Progenitor cell of endocrine pancreas (in vitro differentiated cells): ENCODE measurements around the gene SH3GL1. TPM values are rescaled to one million over a fixed set of nuclear protein-coding genes. Genes with fewer than 3 reads are reported as not detected.

Source experiments
- DNase-seq: peaks from one replicate; pipeline ENCODE4 v3.0.0; 2021; ENCODE audit warnings: low spot score; ENCODE audit not compliant: unreplicated experiment
- H3K27ac Mint-ChIP-seq: 2 replicates; pipeline ENCODE4 v1.8.0; 2021; ENCODE audit warnings: mild to moderate bottlenecking, moderate library complexity, mixed read lengths
- H3K27me3 Mint-ChIP-seq: 2 replicates; pipeline ENCODE4 v1.8.0; 2021; ENCODE audit warnings: mixed read lengths
- H3K36me3 Mint-ChIP-seq: 2 replicates; pipeline ENCODE4 v1.8.0; 2022; ENCODE audit warnings: mixed read lengths; ENCODE audit not compliant: insufficient read depth
- H3K4me1 Mint-ChIP-seq: 2 replicates; pipeline ENCODE4 v1.8.0; 2021; ENCODE audit warnings: low read depth, mixed read lengths
- H3K4me3 Mint-ChIP-seq: 2 replicates; pipeline ENCODE4 v1.8.0; 2021; ENCODE audit warnings: low read depth, mild to moderate bottlenecking, moderate library complexity, mixed read lengths
- H3K9me3 Mint-ChIP-seq: 2 replicates; pipeline ENCODE4 v1.8.0; 2021; ENCODE audit warnings: low read depth, mixed read lengths
- total RNA-seq: library from RNA; stranded (reverse); gene quantifications from 2 replicates; pipeline ENCODE4 v1.2.1, GENCODE V29; 2021
- TF ChIP-seq, protein P1 (sequence below): fragments of 200-600 bp; sonication (generic); IDR thresholded peaks from one replicate; pipeline ENCODE4 v1.5.0; 2021; ENCODE audit warnings: antibody characterized with exemption, mild to moderate bottlenecking; ENCODE audit not compliant: unreplicated experiment

Gene SH3GL1
- total RNA-seq, 1 donor from 2014 or later = 55.6 TPM

DNA sequence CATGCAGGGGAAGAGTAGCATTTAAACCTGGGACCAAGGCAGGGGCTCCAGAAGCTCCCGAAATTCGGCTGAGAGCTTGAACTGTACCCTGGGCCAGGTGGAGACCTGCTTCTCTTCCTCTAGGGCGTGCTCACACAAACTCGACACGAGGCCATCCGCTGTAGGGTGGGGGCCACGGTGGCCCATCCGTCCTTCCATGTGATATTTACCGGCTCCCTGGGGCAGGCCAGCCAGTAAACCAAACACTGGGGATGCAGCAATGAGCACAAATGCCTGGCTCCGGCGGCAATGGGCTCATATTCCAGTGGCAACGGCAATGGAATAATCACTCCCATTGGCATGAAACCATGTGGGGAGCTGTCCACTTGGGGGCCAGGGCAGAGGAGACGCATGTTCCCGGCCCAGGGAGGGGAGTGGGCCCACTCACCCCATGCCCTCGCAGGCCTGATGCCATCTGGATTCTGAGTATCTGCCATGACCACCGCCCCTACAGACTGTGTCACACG lies 10.8 kb downstream of the SH3GL1 start:
- Mint-ChIP-seq H3K36me3 (no peaks in the 10 kb centered on the region), H3K4me3 (no peak overlapping the region), H3K27ac (no peak overlapping the region), H3K4me1 (peaks cover 27% of the 10 kb centered on the region), H3K27me3 (no peaks in the 10 kb centered on the region), H3K9me3 (no peaks in the 10 kb centered on the region)
- TF ChIP-seq, protein P1, sequence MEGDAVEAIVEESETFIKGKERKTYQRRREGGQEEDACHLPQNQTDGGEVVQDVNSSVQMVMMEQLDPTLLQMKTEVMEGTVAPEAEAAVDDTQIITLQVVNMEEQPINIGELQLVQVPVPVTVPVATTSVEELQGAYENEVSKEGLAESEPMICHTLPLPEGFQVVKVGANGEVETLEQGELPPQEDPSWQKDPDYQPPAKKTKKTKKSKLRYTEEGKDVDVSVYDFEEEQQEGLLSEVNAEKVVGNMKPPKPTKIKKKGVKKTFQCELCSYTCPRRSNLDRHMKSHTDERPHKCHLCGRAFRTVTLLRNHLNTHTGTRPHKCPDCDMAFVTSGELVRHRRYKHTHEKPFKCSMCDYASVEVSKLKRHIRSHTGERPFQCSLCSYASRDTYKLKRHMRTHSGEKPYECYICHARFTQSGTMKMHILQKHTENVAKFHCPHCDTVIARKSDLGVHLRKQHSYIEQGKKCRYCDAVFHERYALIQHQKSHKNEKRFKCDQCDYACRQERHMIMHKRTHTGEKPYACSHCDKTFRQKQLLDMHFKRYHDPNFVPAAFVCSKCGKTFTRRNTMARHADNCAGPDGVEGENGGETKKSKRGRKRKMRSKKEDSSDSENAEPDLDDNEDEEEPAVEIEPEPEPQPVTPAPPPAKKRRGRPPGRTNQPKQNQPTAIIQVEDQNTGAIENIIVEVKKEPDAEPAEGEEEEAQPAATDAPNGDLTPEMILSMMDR = no peak
- DNase-seq = no peak

DNA sequence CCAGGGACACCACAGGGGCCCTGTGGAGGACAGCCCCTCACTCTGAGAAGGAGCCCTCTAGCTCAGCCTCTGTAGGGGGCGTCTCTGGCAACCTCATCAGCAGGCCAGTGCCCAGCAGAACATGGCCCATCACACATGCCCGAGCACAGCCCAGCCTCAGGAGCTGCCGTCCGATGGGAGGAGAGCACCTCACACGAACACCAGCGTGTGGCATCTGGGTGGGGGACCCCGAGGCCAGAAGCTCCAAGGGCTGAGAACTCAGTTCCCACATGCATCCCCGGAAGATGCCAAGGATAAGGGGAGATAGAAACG lies 11.3 kb downstream of the SH3GL1 start:
- TF ChIP-seq, protein P1 = no peak
- Mint-ChIP-seq H3K4me3 (no peak overlapping the region), H3K9me3 (no peaks in the 10 kb centered on the region), H3K4me1 (peaks cover 21% of the 10 kb centered on the region), H3K27ac (no peak overlapping the region), H3K36me3 (no peaks in the 10 kb centered on the region), H3K27me3 (no peaks in the 10 kb centered on the region)
- no peak for DNase-seq

DNA sequence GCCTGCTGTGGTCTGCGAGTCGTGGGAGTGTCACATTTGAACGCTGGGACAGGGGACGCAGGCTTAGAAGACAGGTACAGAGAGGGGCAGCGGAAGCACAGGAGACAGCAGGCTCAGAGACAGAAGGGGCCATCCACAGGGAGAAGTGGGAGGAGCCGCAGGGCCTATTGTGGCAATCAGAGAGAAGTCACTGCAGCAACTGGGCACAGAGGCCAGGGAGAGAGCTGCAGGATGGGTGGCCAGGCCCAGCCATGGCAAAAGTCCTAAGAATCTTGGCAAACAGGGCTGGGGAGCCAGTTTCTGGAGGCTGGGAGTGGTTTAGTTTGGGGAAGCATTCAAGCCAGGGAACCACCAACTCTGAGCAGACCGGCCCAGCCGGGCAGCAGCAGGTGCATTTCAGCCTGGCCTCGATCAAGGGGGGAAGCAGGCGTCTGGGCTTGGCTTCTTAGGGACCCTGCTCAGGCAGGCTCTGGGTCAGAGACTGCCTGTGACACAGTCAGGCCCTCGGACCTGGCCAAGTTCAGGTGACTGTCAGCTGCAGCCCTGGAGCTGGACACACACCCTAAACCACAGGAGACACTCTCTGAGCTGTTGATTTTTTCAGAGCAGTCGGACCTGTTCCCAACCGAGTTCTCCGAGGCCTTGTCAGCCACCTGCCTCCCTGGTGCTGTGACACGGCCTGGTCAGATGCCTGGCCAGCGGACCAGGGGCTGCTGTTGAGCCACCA lies 11.8 kb downstream of the SH3GL1 start:
- no peaks in the 10 kb centered on the region for H3K36me3 Mint-ChIP-seq
- H3K4me1 Mint-ChIP-seq = peaks cover 18% of the 10 kb centered on the region
- H3K9me3 Mint-ChIP-seq = no peaks in the 10 kb centered on the region
- H3K27me3 Mint-ChIP-seq = no peaks in the 10 kb centered on the region
- TF ChIP-seq, protein P1 = no peak
- DNase-seq = no peak
- peak overlapping the region; percentile 64 for H3K27ac Mint-ChIP-seq
- no peak overlapping the region for H3K4me3 Mint-ChIP-seq

GRCh38 chr19:4386041-4386782 lies 14.1 kb downstream of the SH3GL1 start:
- TF ChIP-seq, protein P1 = no peak
- no peak for DNase-seq
- no peaks in the 10 kb centered on the region for H3K9me3 Mint-ChIP-seq
- H3K36me3 Mint-ChIP-seq = no peaks in the 10 kb centered on the region
- H3K27ac Mint-ChIP-seq = no peak overlapping the region
- H3K4me3 Mint-ChIP-seq = no peak overlapping the region
- H3K4me1 Mint-ChIP-seq = peaks cover 16% of the 10 kb centered on the region
- H3K27me3 Mint-ChIP-seq = no peaks in the 10 kb centered on the region

- H3K36me3 Mint-ChIP-seq = no peaks in the 10 kb centered on the region
- TF ChIP-seq, protein P1 = no peak
- no peak overlapping the region for H3K4me3 Mint-ChIP-seq
- DNase-seq = no peak
- H3K9me3 Mint-ChIP-seq = no peaks in the 10 kb centered on the region
- H3K4me1 Mint-ChIP-seq = peaks cover 8% of the 10 kb centered on the region
- H3K27ac Mint-ChIP-seq = no peak overlapping the region
- H3K27me3 Mint-ChIP-seq = no peaks in the 10 kb centered on the region
These were observed 14.9 kb downstream of the SH3GL1 start for GRCh38 chr19:4385291-4386040.
